Measurements from ENCODE around the gene NRXN3. TPM values are rescaled to one million over a fixed set of nuclear protein-coding genes. Genes with fewer than 3 reads are reported as not detected.

NRXN3 gene
- total RNA-seq, 4 donors from 2014 or later: 0.56 to 1.6 (median 1.1) TPM

DNA sequence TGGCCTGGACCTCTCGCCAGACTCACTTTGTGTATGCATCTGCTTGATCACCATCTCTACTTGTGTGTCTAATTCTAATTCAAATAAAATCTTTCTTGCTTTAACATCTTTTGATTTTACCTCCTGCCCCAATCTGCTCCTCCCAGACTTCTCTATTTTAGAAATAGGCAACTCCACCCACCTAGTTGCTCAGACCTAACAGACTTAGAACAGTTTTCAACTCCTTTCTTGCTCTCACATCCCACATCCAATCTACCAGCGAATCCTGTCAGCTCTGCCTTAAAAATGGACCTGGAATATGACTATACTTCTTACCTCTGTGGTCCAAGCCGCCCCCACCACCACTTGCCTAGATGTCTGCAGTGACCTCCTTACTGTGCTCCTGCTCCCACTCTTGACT lies 18.7 kb downstream of the NRXN3 start:
- DNase-seq: no peak
- no peak overlapping the region for H3K4me3 ChIP-seq (replicated peaks in 1 of 3)
- no peaks in the 10 kb centered on the region for H3K9me3 ChIP-seq
- H3K27me3 ChIP-seq: no peaks in the 10 kb centered on the region
- WGBS, 2 donors: 83 to 88% methylated on average over 3 of the region's 3 CpGs
- H3K27ac ChIP-seq: no peak overlapping the region
- intact Hi-C loops (cut with DNase I): no loop called here
- no peaks in the 10 kb centered on the region for H3K4me1 ChIP-seq
- TF ChIP-seq POLR2A (IDR thresholded peaks at IDR 0.05): no peak
- TF ChIP-seq, protein P1, sequence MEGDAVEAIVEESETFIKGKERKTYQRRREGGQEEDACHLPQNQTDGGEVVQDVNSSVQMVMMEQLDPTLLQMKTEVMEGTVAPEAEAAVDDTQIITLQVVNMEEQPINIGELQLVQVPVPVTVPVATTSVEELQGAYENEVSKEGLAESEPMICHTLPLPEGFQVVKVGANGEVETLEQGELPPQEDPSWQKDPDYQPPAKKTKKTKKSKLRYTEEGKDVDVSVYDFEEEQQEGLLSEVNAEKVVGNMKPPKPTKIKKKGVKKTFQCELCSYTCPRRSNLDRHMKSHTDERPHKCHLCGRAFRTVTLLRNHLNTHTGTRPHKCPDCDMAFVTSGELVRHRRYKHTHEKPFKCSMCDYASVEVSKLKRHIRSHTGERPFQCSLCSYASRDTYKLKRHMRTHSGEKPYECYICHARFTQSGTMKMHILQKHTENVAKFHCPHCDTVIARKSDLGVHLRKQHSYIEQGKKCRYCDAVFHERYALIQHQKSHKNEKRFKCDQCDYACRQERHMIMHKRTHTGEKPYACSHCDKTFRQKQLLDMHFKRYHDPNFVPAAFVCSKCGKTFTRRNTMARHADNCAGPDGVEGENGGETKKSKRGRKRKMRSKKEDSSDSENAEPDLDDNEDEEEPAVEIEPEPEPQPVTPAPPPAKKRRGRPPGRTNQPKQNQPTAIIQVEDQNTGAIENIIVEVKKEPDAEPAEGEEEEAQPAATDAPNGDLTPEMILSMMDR (IDR thresholded peaks at IDR 0.05): no peak
- no peaks in the 10 kb centered on the region for H3K36me3 ChIP-seq

DNA sequence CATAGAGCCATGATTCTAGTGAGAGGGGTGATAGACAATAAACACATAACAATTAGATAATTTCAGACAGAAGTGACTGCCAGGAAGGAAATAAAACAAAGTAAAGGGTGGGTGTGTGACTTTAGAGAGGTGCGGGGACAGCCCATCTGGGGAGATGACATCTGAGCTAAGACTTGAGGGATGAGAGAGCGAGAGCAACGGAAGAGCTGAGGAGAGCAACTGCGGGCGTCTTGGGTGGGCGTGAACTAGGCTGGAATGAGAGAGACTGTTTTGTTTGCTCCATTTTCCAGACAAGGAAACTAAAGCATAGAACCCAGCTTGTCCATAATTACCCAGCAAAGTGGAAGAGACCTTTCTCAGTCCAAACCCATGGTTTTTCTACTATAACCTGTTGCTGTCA lies 25.3 kb downstream of the NRXN3 start:
- DNase-seq: no peak
- H3K4me3 ChIP-seq (replicated peaks in 1 of 3): no peak overlapping the region
- no peaks in the 10 kb centered on the region for H3K27me3 ChIP-seq
- no peaks in the 10 kb centered on the region for H3K4me1 ChIP-seq
- 84 to 88% methylated on average over 6 of the region's 6 CpGs for WGBS, 2 donors
- no peaks in the 10 kb centered on the region for H3K9me3 ChIP-seq
- H3K27ac ChIP-seq: no peak overlapping the region
- H3K36me3 ChIP-seq: no peaks in the 10 kb centered on the region
- intact Hi-C loops (cut with DNase I): no loop called here
- TF ChIP-seq, protein P1 (IDR thresholded peaks at IDR 0.05): no peak
- no peak for TF ChIP-seq POLR2A (IDR thresholded peaks at IDR 0.05)

DNA sequence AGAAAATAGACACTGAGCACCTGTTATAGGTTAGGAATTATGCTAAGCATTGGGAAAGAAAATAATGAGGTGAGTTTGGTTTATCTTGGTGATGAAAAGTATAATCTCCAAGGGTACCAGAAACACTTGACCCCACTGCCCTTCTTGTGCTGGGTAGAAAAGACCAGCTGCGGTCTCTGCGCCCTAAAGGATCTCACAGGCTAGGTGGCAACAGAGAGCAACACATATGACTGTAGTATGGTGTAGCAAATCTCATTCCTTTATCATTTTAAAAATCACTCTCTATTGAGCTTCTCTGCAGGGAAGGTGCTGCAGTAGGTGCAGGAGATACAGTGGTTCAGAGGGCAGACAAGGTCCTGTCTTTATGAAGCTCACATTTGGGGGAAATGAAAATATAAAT lies 26.1 kb downstream of the NRXN3 start:
- Histone ChIP-seq H3K4me3 (replicated peaks in 1 of 3) (no peak overlapping the region), H3K4me1 (no peaks in the 10 kb centered on the region), H3K9me3 (no peaks in the 10 kb centered on the region), H3K36me3 (no peaks in the 10 kb centered on the region), H3K27ac (no peak overlapping the region), H3K27me3 (no peaks in the 10 kb centered on the region)
- DNase-seq: no peak
- intact Hi-C loops (cut with DNase I): no loop called here
- WGBS, 2 donors: 75 to 86% methylated on average over 2 of the region's 2 CpGs
- TF ChIP-seq POLR2A (IDR thresholded peaks at IDR 0.05): no peak
- TF ChIP-seq, protein P1 (IDR thresholded peaks at IDR 0.05): no peak

DNA sequence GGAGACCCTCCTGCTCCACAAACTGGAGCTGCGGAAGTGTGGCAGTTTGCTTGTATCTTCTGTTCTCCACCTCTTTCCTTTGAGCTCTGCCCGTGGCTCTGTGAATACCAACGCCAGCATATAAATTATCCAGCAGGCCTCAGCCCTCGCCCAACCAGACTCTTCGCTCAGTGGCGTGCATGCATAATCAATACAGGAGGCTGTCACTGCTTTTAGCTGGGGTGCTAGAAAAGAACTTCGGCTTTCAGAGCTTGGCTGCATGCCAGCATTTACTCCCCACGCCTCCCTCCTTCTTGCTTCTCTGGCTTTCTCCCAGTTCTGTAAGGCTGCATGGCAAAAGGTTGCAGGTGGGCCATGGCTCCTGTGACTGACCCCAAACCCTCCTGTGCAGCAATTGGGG lies 26.9 kb downstream of the NRXN3 start:
- Histone ChIP-seq H3K27me3 (no peaks in the 10 kb centered on the region), H3K4me3 (replicated peaks in 1 of 3) (no peak overlapping the region), H3K36me3 (no peaks in the 10 kb centered on the region), H3K9me3 (no peaks in the 10 kb centered on the region), H3K4me1 (no peaks in the 10 kb centered on the region), H3K27ac (no peak overlapping the region)
- 66 to 74% methylated on average over 8 of the region's 8 CpGs for WGBS, 2 donors
- intact Hi-C loops (cut with DNase I): no loop called here
- TF ChIP-seq, protein P1 (IDR thresholded peaks at IDR 0.05): no peak
- no peak for TF ChIP-seq POLR2A (IDR thresholded peaks at IDR 0.05)
- DNase-seq: no peak

DNA sequence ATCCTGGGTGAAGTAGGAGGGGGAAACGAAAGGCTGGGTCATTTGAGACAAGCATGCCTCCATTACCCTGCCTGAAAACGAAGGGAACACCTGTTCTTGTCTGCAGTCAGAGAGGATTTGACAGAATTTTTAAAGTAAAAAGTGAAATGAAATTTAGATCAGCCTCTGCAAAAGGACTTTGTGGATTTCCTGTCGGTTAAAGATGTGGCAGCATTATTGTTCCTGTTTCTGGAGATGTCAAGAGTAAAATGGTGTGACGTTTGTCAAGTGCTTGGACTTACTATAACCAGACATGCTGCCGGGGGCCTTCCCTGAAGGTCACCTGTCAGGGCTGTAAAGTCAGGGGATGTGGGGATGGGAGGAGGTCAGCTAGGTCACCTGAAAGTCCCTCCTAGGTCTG lies 32.0 kb downstream of the NRXN3 start:
- Histone ChIP-seq H3K9me3 (no peaks in the 10 kb centered on the region), H3K27ac (no peak overlapping the region), H3K27me3 (no peaks in the 10 kb centered on the region), H3K36me3 (no peaks in the 10 kb centered on the region), H3K4me3 (replicated peaks in 1 of 3) (no peak overlapping the region), H3K4me1 (no peaks in the 10 kb centered on the region)
- TF ChIP-seq POLR2A (IDR thresholded peaks at IDR 0.05): no peak
- TF ChIP-seq, protein P1 (IDR thresholded peaks at IDR 0.05): no peak
- intact Hi-C loops (cut with DNase I): no loop called here
- no peak for DNase-seq
- WGBS, 2 donors: 67 to 77% methylated on average over 5 of the region's 5 CpGs
